Thyroid gland (tissue), 4 donors: ENCODE measurements around the gene MRPL14. TPM values are rescaled to one million over a fixed set of nuclear protein-coding genes. Genes with fewer than 3 reads are reported as not detected.

Source experiments
- DNase-seq, 2 donors: peaks; one replicate each; pipeline ENCODE4 v3.0.0-alpha.2; 2019
- H3K27ac ChIP-seq, 3 donors: fragments of 200-600 bp; sonication (generic); 1 replicate in 2 of 3; 2 replicates in 1 of 3; pipeline ENCODE4 v1.5.1; 2016 to 2019; ENCODE audit warnings: mild to moderate bottlenecking in 1 of 3, moderate library complexity in 1 of 3
- H3K27me3 ChIP-seq: fragments of 200-600 bp; sonication (generic); one replicate; pipeline ENCODE4 v1.5.1; 2019
- H3K36me3 ChIP-seq, 2 donors: fragments of 200-600 bp; sonication (generic); one replicate each; pipeline ENCODE4 v1.5.1; 2016 to 2019
- H3K4me1 ChIP-seq, 2 donors: fragments of 200-600 bp; sonication (generic); one replicate each; pipeline ENCODE4 v1.5.1; 2017 to 2019
- H3K4me3 ChIP-seq, 3 donors: fragments of 200-600 bp; sonication (generic); replicated peaks in 1 of 3; 1 replicate in 2 of 3; 2 replicates in 1 of 3; pipeline ENCODE4 v1.5.1; 2016; ENCODE audit warnings: mild to moderate bottlenecking in 1 of 3
- H3K9me3 ChIP-seq: fragments of 200-600 bp; sonication (generic); one replicate; pipeline ENCODE4 v1.5.1; 2017
- POLR2A ChIP-seq, 2 donors: fragments of 450-650 bp; IDR thresholded peaks; one replicate each; pipeline ENCODE4 v1.6.1; 2017; ENCODE audit warnings: antibody characterized with exemption in 2 of 2, mild to moderate bottlenecking in 2 of 2, moderate library complexity in 1 of 2
- WGBS, 2 donors: methylation state at CpG; one replicate each; pipeline ENCODE4 v1.1.5; 2017; 5-methylcytosine and 5-hydroxymethylcytosine counted together
- intact Hi-C: fragments of 100-400 bp; cut with DNase I; formaldehyde crosslinking; loops from one replicate; pipeline ENCODE4 v1.15.1; 2023
- total RNA-seq, 4 donors: library from RNA; depleted of rRNA; stranded (reverse); fragments of >200 nt; gene quantifications; one replicate each; pipeline ENCODE4 v1.2.3, GENCODE V29; 2016
- TF ChIP-seq, protein P1 (sequence below), 6 experiments: fragments of 200-600 bp in 3 of 6; fragments of 450-650 bp in 3 of 6; sonication (generic) in 3 of 6; IDR thresholded peaks; one replicate each; pipeline ENCODE4 v1.5.1; 2016 to 2019; ENCODE audit warnings: antibody characterized with exemption in 6 of 6, mild to moderate bottlenecking in 2 of 6, inconsistent platforms in 1 of 6, moderate library complexity in 1 of 6

Gene MRPL14
- total RNA-seq, 4 donors from 2014 or later, result 26.5 to 80.5 (median 31.1) TPM

DNA sequence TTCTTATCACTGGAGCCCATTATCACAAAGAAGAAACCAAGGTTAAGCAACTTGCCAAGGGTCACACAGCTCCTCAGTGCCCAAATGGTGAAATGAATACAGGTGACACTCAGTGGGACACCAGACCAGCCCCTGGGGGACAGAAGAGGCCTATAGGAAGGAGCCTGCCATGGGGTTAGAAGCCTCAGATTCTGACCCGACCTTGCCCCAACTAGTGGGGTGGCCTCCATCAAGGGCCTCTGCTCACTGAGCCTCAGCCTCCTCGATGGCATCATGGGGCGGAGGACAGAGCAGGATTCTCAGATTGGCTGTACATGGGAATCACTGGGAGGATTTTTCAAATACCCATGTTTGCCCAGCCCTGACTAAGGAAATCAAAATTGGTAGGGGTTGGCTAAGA, 47.6 kb downstream of the MRPL14 start:
- Histone ChIP-seq H3K4me3 (no peak overlapping the region), H3K27me3 (no peaks in the 10 kb centered on the region), H3K27ac (no peak overlapping the region), H3K4me1 (peaks cover 0 to 21% of the 10 kb centered on the region in 2 donors), H3K9me3 (no peaks in the 10 kb centered on the region), H3K36me3 (no peaks in the 10 kb centered on the region)
- no peak for DNase-seq
- 78 to 82% methylated on average over 3 of the region's 3 CpGs for WGBS, 2 donors
- no peak for TF ChIP-seq POLR2A (IDR thresholded peaks at IDR 0.05)
- TF ChIP-seq, protein P1, sequence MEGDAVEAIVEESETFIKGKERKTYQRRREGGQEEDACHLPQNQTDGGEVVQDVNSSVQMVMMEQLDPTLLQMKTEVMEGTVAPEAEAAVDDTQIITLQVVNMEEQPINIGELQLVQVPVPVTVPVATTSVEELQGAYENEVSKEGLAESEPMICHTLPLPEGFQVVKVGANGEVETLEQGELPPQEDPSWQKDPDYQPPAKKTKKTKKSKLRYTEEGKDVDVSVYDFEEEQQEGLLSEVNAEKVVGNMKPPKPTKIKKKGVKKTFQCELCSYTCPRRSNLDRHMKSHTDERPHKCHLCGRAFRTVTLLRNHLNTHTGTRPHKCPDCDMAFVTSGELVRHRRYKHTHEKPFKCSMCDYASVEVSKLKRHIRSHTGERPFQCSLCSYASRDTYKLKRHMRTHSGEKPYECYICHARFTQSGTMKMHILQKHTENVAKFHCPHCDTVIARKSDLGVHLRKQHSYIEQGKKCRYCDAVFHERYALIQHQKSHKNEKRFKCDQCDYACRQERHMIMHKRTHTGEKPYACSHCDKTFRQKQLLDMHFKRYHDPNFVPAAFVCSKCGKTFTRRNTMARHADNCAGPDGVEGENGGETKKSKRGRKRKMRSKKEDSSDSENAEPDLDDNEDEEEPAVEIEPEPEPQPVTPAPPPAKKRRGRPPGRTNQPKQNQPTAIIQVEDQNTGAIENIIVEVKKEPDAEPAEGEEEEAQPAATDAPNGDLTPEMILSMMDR (IDR thresholded peaks at IDR 0.05), result no peak
- intact Hi-C loops, result loop anchor here (2.0 to 10.0 kb wide), 4 partner anchors 115 to 415 kb away; no protein-coding TSS in a partner anchor

DNA sequence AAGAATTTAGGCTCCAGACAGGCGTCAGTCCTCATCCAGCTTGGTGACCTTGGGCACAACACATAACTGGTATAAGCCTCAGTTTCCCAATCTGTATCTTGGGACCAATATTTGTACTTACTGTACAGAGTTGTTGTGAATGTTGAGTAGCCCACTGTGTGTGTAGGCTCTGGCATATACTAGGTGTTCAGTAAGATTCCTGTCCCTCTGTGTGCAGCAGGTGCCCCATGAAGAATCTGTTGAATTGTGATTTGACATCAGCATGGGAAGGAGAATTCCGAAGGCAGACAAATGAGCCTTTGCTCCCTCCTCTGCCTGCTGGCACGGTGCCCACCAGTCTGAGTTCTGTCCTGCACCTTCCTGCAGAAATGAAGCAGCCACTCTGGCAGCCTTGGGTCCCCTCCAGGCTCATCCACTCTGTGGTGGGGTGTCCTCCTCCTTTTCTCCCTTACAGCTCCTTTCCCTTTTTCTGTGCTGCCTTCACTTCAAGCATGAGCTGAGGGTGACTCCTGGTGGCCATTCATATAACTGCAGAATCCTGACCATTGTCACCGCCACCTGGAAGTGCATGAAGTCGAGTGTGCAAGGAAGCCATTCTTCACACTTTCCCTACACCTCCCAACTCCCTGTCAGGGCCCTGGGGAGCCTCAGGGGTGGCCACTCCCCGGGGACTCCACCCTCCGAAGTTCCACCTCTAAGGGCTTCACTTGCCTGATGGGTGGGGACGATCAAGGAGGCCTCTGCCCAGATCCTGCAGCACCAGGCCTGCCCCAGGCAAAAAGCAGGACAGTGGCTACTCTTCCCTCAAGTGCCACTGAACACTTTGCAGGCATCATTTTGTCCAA, 48.2 kb downstream of the MRPL14 start:
- WGBS, 2 donors, result 19 to 23% methylated on average over 8 of the region's 8 CpGs
- TF ChIP-seq, protein P1 (IDR thresholded peaks at IDR 0.05), result peak; percentile 83 to 98 (median 90)
- TF ChIP-seq POLR2A (IDR thresholded peaks at IDR 0.05), result no peak

DNA sequence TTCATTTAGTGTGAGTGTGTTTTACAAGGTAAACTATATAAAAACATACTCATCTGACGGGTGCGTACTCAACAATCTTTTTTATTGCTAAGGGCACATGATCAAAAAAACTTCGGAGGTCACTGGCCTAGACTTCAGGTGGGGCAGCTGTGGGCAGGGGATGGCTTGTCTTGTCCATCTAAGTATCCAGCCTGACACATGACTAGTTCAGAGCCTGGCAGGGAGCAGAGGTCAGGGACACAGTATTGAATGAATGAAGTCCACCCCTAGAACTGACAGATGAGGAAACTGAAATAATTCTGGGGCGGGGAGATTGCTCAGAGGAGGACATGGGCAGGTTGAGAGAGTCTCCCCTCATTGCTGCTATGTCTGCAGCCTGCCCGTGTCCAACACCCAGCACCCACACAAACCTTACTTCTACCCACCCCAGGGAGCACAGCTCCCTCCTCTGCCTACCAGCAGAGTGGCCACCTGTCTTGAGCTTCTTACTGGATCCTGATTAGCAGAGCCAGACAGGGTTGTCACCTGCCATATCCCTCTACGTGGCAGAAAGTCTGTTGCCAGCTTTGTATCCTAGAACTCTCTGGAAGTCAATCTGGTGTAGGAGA, 48.9 kb downstream of the MRPL14 start:
- no peaks in the 10 kb centered on the region for H3K9me3 ChIP-seq
- no peak overlapping the region for H3K27ac ChIP-seq
- H3K27me3 ChIP-seq, result no peaks in the 10 kb centered on the region
- H3K4me1 ChIP-seq, result peaks cover 11 to 34% of the 10 kb centered on the region in 2 donors
- intact Hi-C loops, result loop anchor here (2.0 to 10.0 kb wide), 3 partner anchors 114 to 414 kb away; no protein-coding TSS in a partner anchor
- no peak for DNase-seq
- TF ChIP-seq, protein P1 (IDR thresholded peaks at IDR 0.05), result no peak
- no peak for TF ChIP-seq POLR2A (IDR thresholded peaks at IDR 0.05)
- no peak overlapping the region for H3K4me3 ChIP-seq
- 97% methylated on average over 6 of the region's 6 CpGs for WGBS, 2 donors
- H3K36me3 ChIP-seq, result no peaks in the 10 kb centered on the region

More for the DNA sequence above, 48.2 kb downstream of the MRPL14 start:
- Histone ChIP-seq H3K9me3 (no peaks in the 10 kb centered on the region), H3K27ac (no peak overlapping the region), H3K27me3 (no peaks in the 10 kb centered on the region), H3K4me1 (peaks cover 4 to 27% of the 10 kb centered on the region in 2 donors), H3K36me3 (no peaks in the 10 kb centered on the region), H3K4me3 (no peak overlapping the region)
- intact Hi-C loops, result loop anchor here (2.0 to 10.0 kb wide), 3 partner anchors 114 to 414 kb away; no protein-coding TSS in a partner anchor
- DNase-seq, result peak; percentile 73 to 75

DNA sequence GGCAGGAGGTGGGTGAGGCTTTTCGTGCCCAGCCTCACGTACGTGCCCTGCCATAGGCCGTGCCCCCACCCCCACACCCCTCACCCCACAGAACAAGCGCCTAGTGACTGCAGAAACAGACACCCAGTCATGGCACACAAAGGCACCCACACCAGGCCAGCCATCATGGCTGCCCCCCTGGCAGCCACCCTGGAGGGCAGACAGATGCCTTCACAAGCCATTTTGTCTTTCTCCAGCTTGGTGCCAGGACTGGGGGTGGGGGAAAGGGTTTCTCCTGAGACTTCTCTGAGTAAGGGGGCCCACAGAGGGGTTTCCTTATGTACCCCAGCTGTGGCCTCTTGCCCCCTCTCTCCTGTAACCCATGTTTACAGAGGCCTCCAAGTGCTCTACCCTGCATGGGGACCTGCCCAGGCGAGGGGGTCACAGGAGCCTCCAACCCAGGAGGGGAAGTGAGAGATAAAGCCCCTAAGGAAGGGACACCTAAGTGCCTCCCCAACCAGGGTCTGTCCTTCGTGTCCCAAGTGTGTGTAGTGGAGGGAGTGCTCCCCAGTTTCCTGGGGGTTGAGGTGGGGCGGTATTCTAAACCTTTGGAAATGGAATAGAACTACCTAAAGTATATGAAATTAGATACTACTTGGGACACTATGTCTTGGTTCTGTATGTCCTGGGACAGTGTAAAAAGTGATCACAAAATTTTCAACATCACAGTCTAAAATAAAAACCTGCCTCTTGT, 49.9 kb downstream of the MRPL14 start:
- DNase-seq, result no peak
- 97 to 98% methylated on average over 3 of the region's 8 CpGs for WGBS, 2 donors
- TF ChIP-seq, protein P1 (IDR thresholded peaks at IDR 0.05), result no peak
- TF ChIP-seq POLR2A (IDR thresholded peaks at IDR 0.05), result no peak
- Histone ChIP-seq H3K27me3 (no peaks in the 10 kb centered on the region), H3K9me3 (no peaks in the 10 kb centered on the region), H3K4me1 (peaks cover 11 to 41% of the 10 kb centered on the region in 2 donors), H3K36me3 (no peaks in the 10 kb centered on the region), H3K4me3 (no peak overlapping the region), H3K27ac (no peak overlapping the region)
- intact Hi-C loops, result loop anchor here (10.0 kb wide), 1 partner anchor 113 kb away; no protein-coding TSS in a partner anchor
